K562 (cell line): Measurements from ENCODE around the gene ANO6. TPM values are rescaled to one million over a fixed set of nuclear protein-coding genes. Genes with fewer than 3 reads are reported as not detected.

Experiments
- ATAC-seq: fragments of 200-7000 bp; cut with Tn5 transposase; 3 replicates; pipeline ENCODE4 v1.9.1; 2020; ENCODE audit warnings: moderate library complexity
- BruUV-seq: library from RNA; stranded (reverse); fragments of 400-500 nt; replicated peaks from 2 replicates; lab custom pipeline; 2021; lab: Mats Ljungman, UMichigan
- CTCF ChIA-PET: fragments of 300-600 bp; formaldehyde crosslinking; extraction: SDS; loops from one replicate; lab custom pipeline; 2021; ENCODE audit warnings: low intra/inter-chr PET ratio; lab: Yijun Ruan, JAX
- POLR2A ChIA-PET: fragments of 300-600, 350-650 bp; sonication (Branson Sonifier 250); formaldehyde crosslinking; extraction: SDS; loops from one replicate; lab custom pipeline; 2021; ENCODE audit warnings: antibody characterized with exemption, inconsistent platforms; lab: Yijun Ruan, JAX
- DNase-seq, 4 experiments: peaks; one replicate each; pipeline versions ENCODE4 v3.0.0 to v3.0.0-alpha.2; 2011 to 2018; ENCODE audit warnings: low spot score in 3 of 4, mixed read lengths in 3 of 4; ENCODE audit errors: extremely low read depth in 1 of 4
- FAIRE-seq: peaks from 2 replicates; lab custom pipeline; 2011; peaks lifted over from hg19 to GRCh38; lab: Jason Lieb, UNC
- H2AFZ ChIP-seq: 2 replicates; pipeline ENCODE4 v1.6.0; 2011; ENCODE audit warnings: low read depth, low read length, control low read depth, inconsistent platforms
- H3K27ac ChIP-seq: fragments of 200-600 bp; 3 replicates; pipeline ENCODE4 v1.8.0; 2011; ENCODE audit warnings: low read depth, mild to moderate bottlenecking, control low read depth, inconsistent platforms, low read length, moderate library complexity, mixed read lengths; ENCODE audit errors: extremely low read depth
- H3K27me3 ChIP-seq, 2 experiments: fragments of 300-600 bp in 1 of 2; 2 replicates in 1 of 2; 3 replicates in 1 of 2; pipeline versions ENCODE4 v1.6.0 to v1.8.0; 2011; ENCODE audit warnings: inconsistent platforms in 2 of 2, low read length in 2 of 2, mild to moderate bottlenecking in 1 of 2, mixed read lengths in 1 of 2, moderate library complexity in 1 of 2; ENCODE audit not compliant: control insufficient read depth in 2 of 2, insufficient read depth in 2 of 2
- H3K36me3 ChIP-seq: fragments of 300-600 bp; 3 replicates; pipeline ENCODE4 v1.8.0; 2011; ENCODE audit warnings: mild to moderate bottlenecking, low read length, inconsistent platforms; ENCODE audit not compliant: control insufficient read depth, insufficient read depth
- H3K4me1 ChIP-seq, 2 experiments: fragments of 200-600 bp in 1 of 2; replicated peaks in 1 of 2; 2 replicates in 1 of 2; 3 replicates in 1 of 2; pipeline versions ENCODE4 v1.5.1 to v1.8.0; 2011; ENCODE audit warnings: inconsistent platforms in 2 of 2, low read length in 2 of 2, mild to moderate bottlenecking in 1 of 2, mixed read lengths in 1 of 2, moderate library complexity in 1 of 2; ENCODE audit not compliant: control insufficient read depth in 2 of 2, insufficient read depth in 2 of 2
- H3K4me2 ChIP-seq: 2 replicates; pipeline ENCODE4 v1.6.1; 2011; ENCODE audit warnings: low read length, control low read depth, inconsistent platforms, mixed read lengths; ENCODE audit not compliant: insufficient read depth
- H3K4me3 ChIP-seq: fragments of 200-600 bp; sonication (generic), shearing (Covaris generic); 2 replicates; pipeline ENCODE4 v1.5.1; 2016; ENCODE audit warnings: control low read depth, inconsistent platforms
- H3K79me2 ChIP-seq: fragments of 200-600 bp; 3 replicates; pipeline ENCODE4 v1.8.0; 2011; ENCODE audit warnings: low read length, inconsistent platforms; ENCODE audit not compliant: control insufficient read depth, insufficient read depth
- H3K9ac ChIP-seq, 2 experiments: 2 replicates each; pipeline versions ENCODE4 v1.6.0 to v1.6.1; 2011; ENCODE audit warnings: low read depth in 2 of 2, low read length in 2 of 2, control low read depth in 1 of 2, inconsistent platforms in 1 of 2, mild to moderate bottlenecking in 1 of 2, mixed read lengths in 1 of 2; ENCODE audit not compliant: insufficient read depth in 1 of 2
- H3K9me1 ChIP-seq: one replicate; pipeline ENCODE4 v1.6.0; 2011; ENCODE audit warnings: inconsistent platforms, mild to moderate bottlenecking, low read length, moderate library complexity; ENCODE audit not compliant: control insufficient read depth, insufficient read depth
- H3K9me3 ChIP-seq: replicated peaks from 2 replicates; pipeline ENCODE4 v1.5.1; 2011; ENCODE audit warnings: low read depth, low read length, inconsistent platforms; ENCODE audit not compliant: control insufficient read depth, insufficient read depth
- H4K20me1 ChIP-seq: replicated peaks from 2 replicates; pipeline ENCODE4 v1.6.1; 2011; ENCODE audit warnings: low read length, inconsistent platforms, mixed read lengths; ENCODE audit not compliant: control insufficient read depth, insufficient read depth
- CBX3 ChIP-seq, 2 experiments: IDR thresholded peaks; 1 replicate in 1 of 2; 2 replicates in 1 of 2; pipeline ENCODE4 v1.6.1; 2012; ENCODE audit warnings: inconsistent platforms in 2 of 2, low read length in 2 of 2, borderline replicate concordance in 1 of 2, control low read depth in 1 of 2
- E2F1 ChIP-seq: sonication (generic); formaldehyde crosslinking; IDR thresholded peaks from 2 replicates; pipeline ENCODE4 v1.8.1; 2023; ENCODE audit warnings: mild to moderate bottlenecking, missing genetic modification reagents, moderate library complexity
- ELF1 ChIP-seq: fragments of 200-800 bp; sonication (Bioruptor generic); IDR thresholded peaks from 2 replicates; pipeline ENCODE4 v1.6.1; 2016; ENCODE audit warnings: missing genetic modification characterization, missing compliant biosample characterization
- SFPQ ChIP-seq: fragments of 200-400 bp; formaldehyde crosslinking; IDR thresholded peaks from 2 replicates; pipeline ENCODE4 v1.6.1; 2017; ENCODE audit warnings: mild to moderate bottlenecking, low read depth, low read length, moderate library complexity
- SMAD1 ChIP-seq: fragments of 150-350 bp; IDR thresholded peaks from 2 replicates; pipeline ENCODE4 v1.6.1; 2014; ENCODE audit warnings: low read length, low read depth; ENCODE audit not compliant: partially characterized antibody
- ZNF609 ChIP-seq: sonication (generic); formaldehyde crosslinking; IDR thresholded peaks from 2 replicates; pipeline ENCODE4 v1.8.1; 2023; ENCODE audit warnings: missing genetic modification reagents, mild to moderate bottlenecking, borderline replicate concordance
- ZZZ3 ChIP-seq: fragments of 450-650 bp; IDR thresholded peaks from 2 replicates; pipeline ENCODE4 v1.6.1; 2016; ENCODE audit warnings: antibody characterized with exemption, mild to moderate bottlenecking, moderate library complexity
- WGBS: fragments of 100-300 bp; shearing (Covaris generic); methylation state at CpG from one replicate; pipeline ENCODE4 v1.1.6; 2016; ENCODE audit warnings: low coverage, mixed read lengths; ENCODE audit not compliant: insufficient coverage; ENCODE audit errors: missing lambda C conversion rate; 5-methylcytosine and 5-hydroxymethylcytosine counted together
- in situ Hi-C: fragments of 300-500 bp; cut with MboI; formaldehyde crosslinking; loops from 4 replicates; pipeline ENCODE4 v1.15.0; 2018; ENCODE audit warnings: inconsistent platforms, mixed read lengths
- intact Hi-C: fragments of 100-400 bp; cut with micrococcal nuclease; formaldehyde crosslinking; loops from 2 replicates; pipeline ENCODE4 v1.14.2; 2022
- polyA plus RNA-seq, 8 experiments: library from polyadenylated mRNA; depleted of rRNA in 4 of 8; stranded (reverse) in 5 of 8; unstranded in 3 of 8; fragments of >200 nt; fragmentation: Nextera tagmentation in 2 of 8; fragmentation: Illumina TruSeq in 1 of 8; extraction: Ambion mirVana in 2 of 8; extraction: Trizol in 1 of 8; gene quantifications; 2 replicates each; pipeline versions ENCODE4 v1.2.1 to v1.2.3, GENCODE V29; 2011 to 2014; ENCODE audit warnings: inconsistent platforms in 1 of 8, missing spikeins in 1 of 8
- total RNA-seq, 7 experiments: library from RNA; depleted of rRNA in 6 of 7; stranded (reverse); fragments of >200 nt in 6 of 7; fragmentation: Illumina TruSeq in 2 of 7; extraction: Trizol in 2 of 7; gene quantifications; 2 replicates each; pipeline versions ENCODE4 v1.2.1 to v1.2.3, GENCODE V29; 2011 to 2021; ENCODE audit warnings: low replicate concordance in 1 of 7

ANO6 gene
- total and polyA plus RNA-seq, 9 of the 15 experiments (the other 6 are each of a cell fraction or from before 2014, with no cell fraction given) = 3.5 to 24.7 (median 20.3) TPM

GRCh38 chr12:45363903-45364302, 148.0 kb downstream of the ANO6 start (continued):
- no peak for TF ChIP-seq ZNF609
- TF ChIP-seq CBX3 (IDR thresholded peaks at IDR 0.05; ENCODE audit: borderline replicate concordance in 1 of 2, low read length in 2 of 2) = peak in 1 of 2 experiments; percentile 70; a peak in 1 of 3 replicates

GRCh38 chr12:45368841-45369489, 153.1 kb downstream of the ANO6 start:
- CTCF ChIA-PET = no interaction called here
- in situ Hi-C loops = no loop called here
- Histone ChIP-seq H3K4me2 (no peak overlapping the region), H3K27ac (no peak overlapping the region), H2AFZ (no peak overlapping the region), H3K9ac (no peak overlapping the region), H3K9me1 (no peaks in the 10 kb centered on the region), H3K27me3 (no peaks in the 10 kb centered on the region), H3K36me3 (peaks cover 16% of the 10 kb centered on the region; the same call in 2 of the 3 replicates), H3K4me3 (no peak overlapping the region), H3K79me2 (no peaks in the 10 kb centered on the region)
- BruUV-seq = no TSS peak
- TF ChIP-seq SMAD1 = no peak
- TF ChIP-seq E2F1 = no peak
- no peak for TF ChIP-seq ZZZ3
- no peak for TF ChIP-seq ELF1 (tag)
- TF ChIP-seq SFPQ = no peak
- TF ChIP-seq, all 486 proteins: peak for 0
- DNase-seq (no peak), FAIRE-seq (no peak), ATAC-seq (no peak)
- 86% methylated on average over 3 of the region's 3 CpGs for WGBS
- Histone ChIP-seq H4K20me1 (no peaks in the 10 kb centered on the region), H3K4me1 (no peaks in the 10 kb centered on the region), H3K9me3 (no peaks in the 10 kb centered on the region)
- POLR2A ChIA-PET = no interaction called here
- intact Hi-C loops = no loop called here
